Tibial artery (tissue), 4 donors: Measurements from ENCODE around the gene NKIRAS1.

Experiments used
- DNase-seq, 2 donors: peaks; one replicate each; pipeline ENCODE4 v3.0.0-alpha.2; 2019
- H3K27ac ChIP-seq, 2 donors: fragments of 200-600 bp; sonication (generic) in 1 of 2; 1 replicate in 1 of 2; 2 replicates in 1 of 2; pipeline ENCODE4 v1.5.1; 2018 to 2019; ENCODE audit warnings: mild to moderate bottlenecking in 1 of 2
- H3K27me3 ChIP-seq, 2 donors: fragments of 200-600 bp; sonication (generic) in 1 of 2; one replicate each; pipeline versions ENCODE4 v1.5.1 to v1.6.0; 2016 to 2019
- H3K36me3 ChIP-seq, 3 donors: fragments of 200-600 bp; sonication (generic) in 2 of 3; one replicate each; pipeline ENCODE4 v1.5.1; 2016 to 2019; ENCODE audit warnings: mild to moderate bottlenecking in 2 of 3
- H3K4me1 ChIP-seq, 4 donors: fragments of 200-600 bp; sonication (generic) in 2 of 4; 1 replicate in 3 of 4; 2 replicates in 1 of 4; pipeline ENCODE4 v1.5.1; 2016 to 2019
- H3K4me3 ChIP-seq, 2 donors: fragments of 200-600 bp; sonication (generic) in 1 of 2; 1 replicate in 1 of 2; 2 replicates in 1 of 2; pipeline ENCODE4 v1.5.1; 2018 to 2019; ENCODE audit warnings: mild to moderate bottlenecking in 2 of 2
- H3K9me3 ChIP-seq, 3 donors: fragments of 200-600 bp; sonication (generic) in 1 of 3; one replicate each; pipeline ENCODE4 v1.5.1; 2016 to 2019
- CTCF ChIP-seq, 2 experiments: fragments of 200-600 bp in 1 of 2; fragments of 450-650 bp in 1 of 2; IDR thresholded peaks; one replicate each; pipeline ENCODE4 v1.5.1; 2017 to 2019; ENCODE audit warnings: antibody characterized with exemption in 2 of 2, mild to moderate bottlenecking in 1 of 2, moderate library complexity in 1 of 2
- intact Hi-C: fragments of 100-400 bp; cut with DNase I; formaldehyde crosslinking; loops from one replicate; pipeline ENCODE4 v1.15.0; 2023; ENCODE audit warnings: low total_unique reads

NKIRAS1 gene

DNA sequence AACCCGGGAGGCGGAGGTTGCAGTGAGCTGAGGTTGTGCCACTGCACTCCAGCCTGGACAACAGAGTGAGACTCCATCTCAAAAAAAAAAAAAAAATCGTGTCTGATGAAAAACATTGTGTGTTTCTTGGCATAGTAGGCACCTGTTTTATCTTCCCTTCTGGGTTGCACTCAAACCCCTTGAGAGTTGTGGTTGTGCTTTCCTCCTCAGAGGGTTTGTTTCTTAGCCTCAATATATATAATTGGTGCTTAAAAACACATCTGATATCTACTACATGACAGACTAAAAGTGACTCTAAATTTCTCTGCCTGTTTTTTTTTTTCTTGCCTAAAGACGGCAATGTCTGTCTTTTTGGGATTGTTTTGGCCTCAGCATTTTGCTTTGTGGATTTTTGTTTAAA, 35.9 kb upstream of the NKIRAS1 start:
- no peak overlapping the region for H3K4me3 ChIP-seq
- intact Hi-C loops, result no loop called here
- no peaks in the 10 kb centered on the region for H3K9me3 ChIP-seq
- TF ChIP-seq CTCF (IDR thresholded peaks at IDR 0.05), result no peak
- peaks cover 0 to 97% (median 57%) of the 10 kb centered on the region in 4 donors for H3K4me1 ChIP-seq
- DNase-seq, result no peak
- H3K27ac ChIP-seq, result peak overlapping the region; percentile 50 to 83
- H3K27me3 ChIP-seq, result no peaks in the 10 kb centered on the region
- H3K36me3 ChIP-seq, result peaks cover 0 to 9% (median 0%) of the 10 kb centered on the region in 3 donors

DNA sequence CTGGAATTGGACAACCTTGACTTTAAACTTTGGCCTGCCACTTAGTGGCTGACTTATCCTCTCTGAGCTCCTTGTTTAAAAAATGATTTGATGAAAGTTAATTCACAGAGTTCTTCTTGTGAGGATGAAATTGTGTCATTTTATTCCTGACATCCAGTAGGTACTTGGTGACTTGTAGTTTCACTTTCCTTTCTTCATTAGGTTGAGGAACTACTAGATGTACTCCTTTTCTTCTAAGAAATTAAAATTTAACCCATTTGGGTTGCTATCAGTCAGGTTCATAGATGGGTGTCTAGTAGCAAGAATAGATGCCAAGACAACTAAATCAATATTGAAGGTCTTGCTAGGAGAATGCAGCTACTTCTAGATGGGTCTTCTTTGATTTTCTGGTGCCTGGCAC, 33.5 kb upstream of the NKIRAS1 start:
- Histone ChIP-seq H3K36me3 (peaks cover 0 to 7% (median 0%) of the 10 kb centered on the region in 3 donors), H3K27me3 (no peaks in the 10 kb centered on the region), H3K9me3 (no peaks in the 10 kb centered on the region), H3K4me3 (no peak overlapping the region), H3K27ac (peak overlapping the region; percentile 55 to 83), H3K4me1 (peaks cover 0 to 90% (median 63%) of the 10 kb centered on the region in 4 donors)
- TF ChIP-seq CTCF (IDR thresholded peaks at IDR 0.05), result no peak
- intact Hi-C loops, result no loop called here
- DNase-seq, result no peak

- Histone ChIP-seq H3K4me3 (no peak overlapping the region), H3K4me1 (peaks cover 0 to 85% (median 61%) of the 10 kb centered on the region in 4 donors), H3K27ac (peak overlapping the region; percentile 38 to 83), H3K9me3 (no peaks in the 10 kb centered on the region), H3K27me3 (no peaks in the 10 kb centered on the region), H3K36me3 (peaks cover 0 to 3% (median 0%) of the 10 kb centered on the region in 3 donors)
- intact Hi-C loops, result no loop called here
- peak in 1 of 2 donors; percentile 43 for DNase-seq
- no peak for TF ChIP-seq CTCF (IDR thresholded peaks at IDR 0.05)
Observed at GRCh38 chr3:23949784-23950183, 33.0 kb upstream of the NKIRAS1 start.

GRCh38 chr3:23948761-23949160, 32.0 kb upstream of the NKIRAS1 start:
- H3K27ac ChIP-seq, result peak overlapping the region in 1 of 2 donors; percentile 83

GRCh38 chr3:23945913-23946687, 29.3 kb upstream of the NKIRAS1 start:
- no peaks in the 10 kb centered on the region for H3K36me3 ChIP-seq
- H3K4me3 ChIP-seq, result peak overlapping the region; percentile 80 to 92
- DNase-seq, result peak; percentile 96 to 99
- no peak for TF ChIP-seq CTCF (IDR thresholded peaks at IDR 0.05)
- intact Hi-C loops, result loop anchor here (2.0 kb wide), 1 partner anchor 29 kb away; the partner anchor contains the start of genes NKIRAS1 and RPL15
- peak overlapping the region; percentile 83 to 99 for H3K27ac ChIP-seq
- peaks cover 0 to 53% (median 37%) of the 10 kb centered on the region in 4 donors for H3K4me1 ChIP-seq
- no peaks in the 10 kb centered on the region for H3K27me3 ChIP-seq
- no peaks in the 10 kb centered on the region for H3K9me3 ChIP-seq

More at GRCh38 chr3:23948761-23949160, 32.0 kb upstream of the NKIRAS1 start:
- no peaks in the 10 kb centered on the region for H3K9me3 ChIP-seq
- no peak for DNase-seq
- intact Hi-C loops, result no loop called here
- no peaks in the 10 kb centered on the region for H3K27me3 ChIP-seq
- no peaks in the 10 kb centered on the region for H3K36me3 ChIP-seq
- H3K4me1 ChIP-seq, result peaks cover 0 to 79% (median 57%) of the 10 kb centered on the region in 4 donors
- H3K4me3 ChIP-seq, result no peak overlapping the region
- TF ChIP-seq CTCF (IDR thresholded peaks at IDR 0.05), result no peak
